H9 (cell line): ENCODE results near the gene CADM4. TPM values are rescaled to one million over a fixed set of nuclear protein-coding genes. Genes with fewer than 3 reads are reported as not detected.

Experiments
- DNase-seq: peaks from one replicate; pipeline ENCODE4 v3.0.0-alpha.2; 2017
- H2AFZ ChIP-seq: one replicate; pipeline ENCODE4 v1.6.1; 2013; ENCODE audit warnings: mild to moderate bottlenecking, low read length, control low read depth, moderate library complexity
- H2AK5ac ChIP-seq: 2 replicates; pipeline ENCODE4 v1.6.1; 2013; ENCODE audit warnings: low read length, control low read depth, mixed read lengths; ENCODE audit not compliant: insufficient read length
- H2BK120ac ChIP-seq: one replicate; pipeline ENCODE4 v1.6.1; 2013; ENCODE audit warnings: low read depth, mild to moderate bottlenecking, low read length, control low read depth, inconsistent platforms; ENCODE audit not compliant: poor library complexity, severe bottlenecking
- H2BK12ac ChIP-seq: 2 replicates; pipeline ENCODE4 v1.6.1; 2013; ENCODE audit warnings: low read length, control low read depth, mixed read lengths, low read depth; ENCODE audit not compliant: insufficient read length
- H2BK15ac ChIP-seq: 2 replicates; pipeline ENCODE4 v1.6.1; 2013; ENCODE audit warnings: low read depth, low read length, control low read depth
- H2BK20ac ChIP-seq: one replicate; pipeline ENCODE4 v1.6.1; 2013; ENCODE audit warnings: low read depth, mild to moderate bottlenecking, low read length, control low read depth, inconsistent platforms; ENCODE audit not compliant: poor library complexity, severe bottlenecking
- H2BK5ac ChIP-seq: 2 replicates; pipeline ENCODE4 v1.6.1; 2013; ENCODE audit warnings: low read length, control low read depth, mixed read lengths; ENCODE audit not compliant: insufficient read length
- H3K14ac ChIP-seq: 2 replicates; pipeline ENCODE4 v1.6.1; 2013; ENCODE audit warnings: low read length, control low read depth; ENCODE audit not compliant: insufficient read depth
- H3K18ac ChIP-seq: 2 replicates; pipeline ENCODE4 v1.6.1; 2013; ENCODE audit warnings: low read depth, mild to moderate bottlenecking, mixed read lengths, low read length, control low read depth; ENCODE audit not compliant: insufficient read length
- H3K23ac ChIP-seq: 2 replicates; pipeline ENCODE4 v1.6.1; 2013; ENCODE audit warnings: low read length, control low read depth, mixed read lengths, low read depth; ENCODE audit not compliant: insufficient read length
- H3K23me2 ChIP-seq: 2 replicates; pipeline ENCODE4 v1.6.1; 2013; ENCODE audit warnings: low read depth, mild to moderate bottlenecking, mixed read lengths, low read length, control low read depth; ENCODE audit not compliant: insufficient read length, poor library complexity, severe bottlenecking
- H3K27ac ChIP-seq: 2 replicates; pipeline ENCODE4 v1.5.1; 2013; ENCODE audit warnings: low read length, control low read depth, mixed read lengths, low read depth; ENCODE audit not compliant: insufficient read length
- H3K27me3 ChIP-seq: 2 replicates; pipeline ENCODE4 v1.6.1; 2013; ENCODE audit warnings: low read length, control low read depth, inconsistent platforms; ENCODE audit not compliant: insufficient read depth
- H3K4ac ChIP-seq: 2 replicates; pipeline ENCODE4 v1.6.1; 2013; ENCODE audit warnings: low read depth, mild to moderate bottlenecking, control low read depth, inconsistent platforms, low read length, moderate library complexity
- H3K4me1 ChIP-seq: 2 replicates; pipeline ENCODE4 v1.6.1; 2013; ENCODE audit warnings: low read length, control low read depth, inconsistent platforms; ENCODE audit not compliant: insufficient read depth
- H3K4me2 ChIP-seq: 2 replicates; pipeline ENCODE4 v1.6.1; 2013; ENCODE audit warnings: low read length, control low read depth, mixed read lengths; ENCODE audit not compliant: insufficient read length, insufficient read depth
- H3K56ac ChIP-seq: 2 replicates; pipeline ENCODE4 v1.6.1; 2013; ENCODE audit warnings: low read depth, mild to moderate bottlenecking, mixed read lengths, low read length, control low read depth; ENCODE audit not compliant: insufficient read length
- H3K79me1 ChIP-seq: 2 replicates; pipeline ENCODE4 v1.6.1; 2013; ENCODE audit warnings: low read depth, mild to moderate bottlenecking, moderate library complexity, low read length, control low read depth, inconsistent platforms; ENCODE audit not compliant: insufficient read depth, poor library complexity, severe bottlenecking
- H3K79me2 ChIP-seq: 2 replicates; pipeline ENCODE4 v1.6.1; 2013; ENCODE audit warnings: low read length, control low read depth, inconsistent platforms; ENCODE audit not compliant: insufficient read depth
- H3K9ac ChIP-seq: 2 replicates; pipeline ENCODE4 v1.6.1; 2013; ENCODE audit warnings: low read length, control low read depth, mixed read lengths; ENCODE audit not compliant: insufficient read length; ENCODE audit errors: extremely low read depth
- H3K9me3 ChIP-seq: one replicate; pipeline ENCODE4 v1.6.1; 2013; ENCODE audit warnings: low read depth, low read length, inconsistent platforms; ENCODE audit not compliant: control insufficient read depth
- H3T11ph ChIP-seq: one replicate; pipeline ENCODE4 v1.6.1; 2013; ENCODE audit warnings: mild to moderate bottlenecking, low read length, control low read depth, inconsistent platforms
- H4K20me1 ChIP-seq: one replicate; pipeline ENCODE4 v1.6.1; 2013; ENCODE audit not compliant: control insufficient read depth, insufficient read length, insufficient read depth
- H4K5ac ChIP-seq: 2 replicates; pipeline ENCODE4 v1.6.1; 2013; ENCODE audit warnings: low read depth, mild to moderate bottlenecking, mixed read lengths, low read length, control low read depth; ENCODE audit not compliant: insufficient read length
- H4K8ac ChIP-seq: replicated peaks from 2 replicates; pipeline ENCODE4 v1.6.1; 2013; ENCODE audit warnings: low read length, control low read depth, mixed read lengths, low read depth; ENCODE audit not compliant: insufficient read length
- H4K91ac ChIP-seq: 2 replicates; pipeline ENCODE4 v1.6.1; 2013; ENCODE audit warnings: low read depth, mild to moderate bottlenecking, moderate library complexity, mixed read lengths, low read length, control low read depth; ENCODE audit not compliant: insufficient read length
- H3K27ac Mint-ChIP-seq, 3 experiments: 2 replicates in 2 of 3; 3 replicates in 1 of 3; pipeline ENCODE4 v1.8.0; 2020 to 2021; ENCODE audit warnings: mixed read lengths in 3 of 3, mild to moderate bottlenecking in 1 of 3, moderate library complexity in 1 of 3
- H3K27me3 Mint-ChIP-seq: 2 replicates; pipeline ENCODE4 v1.8.0; 2021; ENCODE audit warnings: low read depth, mild to moderate bottlenecking, moderate library complexity, mixed read lengths
- H3K36me3 Mint-ChIP-seq, 3 experiments: 2 replicates in 2 of 3; 3 replicates in 1 of 3; pipeline ENCODE4 v1.8.0; 2020 to 2021; ENCODE audit warnings: low read depth in 3 of 3, mixed read lengths in 3 of 3; ENCODE audit not compliant: insufficient read depth in 1 of 3
- H3K4me1 Mint-ChIP-seq, 2 experiments: 2 replicates each; pipeline ENCODE4 v1.8.0; 2020; ENCODE audit warnings: mixed read lengths in 2 of 2
- H3K4me3 Mint-ChIP-seq, 2 experiments: 2 replicates in 1 of 2; 3 replicates in 1 of 2; pipeline ENCODE4 v1.8.0; 2020 to 2021; ENCODE audit warnings: mild to moderate bottlenecking in 2 of 2, mixed read lengths in 2 of 2, moderate library complexity in 1 of 2
- H3K9me3 Mint-ChIP-seq, 2 experiments: 2 replicates in 1 of 2; 3 replicates in 1 of 2; pipeline ENCODE4 v1.8.0; 2020; ENCODE audit warnings: mild to moderate bottlenecking in 2 of 2, mixed read lengths in 2 of 2, moderate library complexity in 1 of 2
- WGBS: extraction: QIAGEN DNeasy Blood & Tissue Kit; methylation state at CpG from one replicate; pipeline ENCODE4 v1.1.7; 2013; ENCODE audit warnings: missing lambda C conversion rate, low lambda C conversion rate, mixed read lengths; ENCODE audit not compliant: insufficient read length; ENCODE audit errors: extremely low coverage; 5-methylcytosine and 5-hydroxymethylcytosine counted together
- total RNA-seq: library from RNA; stranded (reverse); gene quantifications from 2 replicates; pipeline ENCODE4 v1.2.1, GENCODE V29; 2021
- TF ChIP-seq, protein P1 (sequence below): fragments of 200-600 bp; sonication (generic); conservative IDR thresholded peaks from 3 replicates; pipeline ENCODE4 v1.8.0; 2021; ENCODE audit warnings: antibody characterized with exemption, mild to moderate bottlenecking

The CADM4 gene
- total RNA-seq, 1 experiment from 2014 or later = 10.2 TPM

DNA sequence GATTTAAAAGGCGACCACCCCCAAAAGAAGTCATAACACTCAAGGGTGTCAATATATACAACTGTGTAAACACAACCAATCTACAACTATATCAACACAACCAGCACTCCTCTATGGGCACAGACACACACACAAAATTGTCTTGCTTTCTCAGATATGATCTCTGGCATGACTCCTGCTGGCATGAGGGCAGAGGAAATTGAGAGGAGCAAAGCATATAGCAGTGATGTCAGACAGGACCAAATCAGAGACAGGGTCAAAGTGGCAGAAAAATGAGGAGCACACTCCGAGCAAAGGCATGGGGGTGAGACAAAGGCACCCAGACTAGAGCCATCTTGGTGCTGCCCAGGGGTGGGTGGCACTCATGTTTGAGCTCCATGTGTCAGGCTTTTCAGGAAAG lies 53.3 kb downstream of the CADM4 start:
- no peaks in the 10 kb centered on the region for H3K4me1 ChIP-seq
- WGBS = no CpG with 5 or more reads among the region's 2 CpGs

More for the DNA sequence above, 53.3 kb downstream of the CADM4 start:
- no peak overlapping the region for H3K27ac ChIP-seq
- H4K20me1 ChIP-seq = no peaks in the 10 kb centered on the region
- H2BK120ac ChIP-seq = no peak overlapping the region
- H2BK20ac ChIP-seq = no peak overlapping the region
- Mint-ChIP-seq H3K27ac (no peak overlapping the region), H3K4me3 (no peak overlapping the region), H3K4me1 (peaks cover 2 to 7% of the 10 kb centered on the region in 2 experiments), H3K27me3 (no peaks in the 10 kb centered on the region), H3K36me3 (peaks cover 6 to 36% (median 25%) of the 10 kb centered on the region in 3 experiments; a peak in 6 of 7 replicates), H3K9me3 (no peaks in the 10 kb centered on the region)
- H2BK15ac ChIP-seq = no peak overlapping the region
- no peak overlapping the region for H3K14ac ChIP-seq
- no peak overlapping the region for H3K18ac ChIP-seq
- no peaks in the 10 kb centered on the region for H3K79me1 ChIP-seq
- no peak overlapping the region for H3K4ac ChIP-seq
- H3K23me2 ChIP-seq = no peaks in the 10 kb centered on the region
- no peak overlapping the region for H2BK12ac ChIP-seq
- H2BK5ac ChIP-seq = no peak overlapping the region
- H3K79me2 ChIP-seq = no peaks in the 10 kb centered on the region
- no peak overlapping the region for H3K23ac ChIP-seq
- H2AK5ac ChIP-seq = no peak overlapping the region
- H4K8ac ChIP-seq = no peak overlapping the region
- no peak overlapping the region for H3T11ph ChIP-seq
- no peak overlapping the region for H2AFZ ChIP-seq
- H4K91ac ChIP-seq = no peak overlapping the region
- no peak overlapping the region for H3K56ac ChIP-seq
- no peak for DNase-seq
- H3K9ac ChIP-seq = no peak overlapping the region
- TF ChIP-seq, protein P1, sequence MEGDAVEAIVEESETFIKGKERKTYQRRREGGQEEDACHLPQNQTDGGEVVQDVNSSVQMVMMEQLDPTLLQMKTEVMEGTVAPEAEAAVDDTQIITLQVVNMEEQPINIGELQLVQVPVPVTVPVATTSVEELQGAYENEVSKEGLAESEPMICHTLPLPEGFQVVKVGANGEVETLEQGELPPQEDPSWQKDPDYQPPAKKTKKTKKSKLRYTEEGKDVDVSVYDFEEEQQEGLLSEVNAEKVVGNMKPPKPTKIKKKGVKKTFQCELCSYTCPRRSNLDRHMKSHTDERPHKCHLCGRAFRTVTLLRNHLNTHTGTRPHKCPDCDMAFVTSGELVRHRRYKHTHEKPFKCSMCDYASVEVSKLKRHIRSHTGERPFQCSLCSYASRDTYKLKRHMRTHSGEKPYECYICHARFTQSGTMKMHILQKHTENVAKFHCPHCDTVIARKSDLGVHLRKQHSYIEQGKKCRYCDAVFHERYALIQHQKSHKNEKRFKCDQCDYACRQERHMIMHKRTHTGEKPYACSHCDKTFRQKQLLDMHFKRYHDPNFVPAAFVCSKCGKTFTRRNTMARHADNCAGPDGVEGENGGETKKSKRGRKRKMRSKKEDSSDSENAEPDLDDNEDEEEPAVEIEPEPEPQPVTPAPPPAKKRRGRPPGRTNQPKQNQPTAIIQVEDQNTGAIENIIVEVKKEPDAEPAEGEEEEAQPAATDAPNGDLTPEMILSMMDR = no peak
- no peaks in the 10 kb centered on the region for H3K9me3 ChIP-seq
- no peak overlapping the region for H4K5ac ChIP-seq
- no peak overlapping the region for H3K4me2 ChIP-seq
- H3K27me3 ChIP-seq = no peaks in the 10 kb centered on the region
